Mesangial cell (primary cell): ENCODE measurements around the gene CHMP6. TPM values are rescaled to one million over a fixed set of nuclear protein-coding genes. Genes with fewer than 3 reads are reported as not detected.

Source experiments
- total RNA-seq: library from RNA; depleted of rRNA; stranded (reverse); fragments of >200 nt; gene quantifications from 2 replicates; pipeline ENCODE4 v1.2.3, GENCODE V29; 2015

CHMP6 gene
- 30.0 and 33.6 TPM in 2 replicates for total RNA-seq

DNA sequence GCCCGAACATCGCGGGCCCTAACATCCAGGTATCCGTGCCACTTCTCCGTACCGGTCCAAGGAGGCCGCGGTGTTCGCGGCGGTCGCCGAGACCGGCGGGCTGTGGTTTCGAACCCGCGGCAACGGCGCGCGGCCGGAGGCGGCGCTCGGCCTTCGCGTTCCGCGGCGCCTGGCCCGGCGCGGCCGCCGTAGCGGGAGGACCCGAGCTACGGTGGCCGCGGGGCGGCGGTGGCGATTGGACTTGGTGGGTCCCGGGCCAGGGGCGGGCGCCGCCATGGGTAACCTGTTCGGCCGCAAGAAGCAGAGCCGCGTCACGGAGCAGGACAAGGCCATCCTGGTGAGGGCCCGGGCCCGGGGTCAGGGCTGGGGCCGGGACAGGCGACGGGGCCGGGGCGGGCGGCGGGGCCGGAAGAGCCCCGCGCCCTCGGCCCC lies at the start of gene CHMP6:
Gene CHMP6, plus strand, starts transcription at position 197 of the 432 bp plus-strand sequence. Its CDS starts 78 bp downstream, at position 275.

GRCh38 chr17:81034779-81035520 lies 43.3 kb downstream of the CHMP6 start, which contains the start of gene BAIAP2:
Gene BAIAP2 (plus strand): TSS chr17:81035151. CDS start chr17:81035255, 104 bp downstream.

Other genes starting within 250 kb of the CHMP6 start
- gene BAIAP2, start 43.3 kb downstream of the CHMP6 start, total RNA-seq = 60.3 and 90.3 TPM in 2 replicates
- not detected in 2 replicates for gene PVALEF, start 173.7 kb downstream of the CHMP6 start, total RNA-seq
- gene AATK, start 174.4 kb downstream of the CHMP6 start, total RNA-seq = 0.89 TPM in 1 of 2 replicates, not detected in the other
- 14.5 and 17.8 TPM in 2 replicates for gene CEP131, start 231.1 kb downstream of the CHMP6 start, total RNA-seq
- 18.6 and 27.9 TPM in 2 replicates for gene TEPSIN, start 247.2 kb downstream of the CHMP6 start, total RNA-seq
- 51.5 and 56.2 TPM in 2 replicates for gene NDUFAF8, start 247.5 kb downstream of the CHMP6 start, total RNA-seq